Measurements from ENCODE around the gene PZP. TPM values are rescaled to one million over a fixed set of nuclear protein-coding genes. Genes with fewer than 3 reads are reported as not detected.
A peak's percentile ranks its signal among the peaks of the same experiment; 100 is the strongest.

The PZP gene
- total and polyA plus RNA-seq, 2 of the 13 experiments (the other 11 are each of a cell fraction or from before 2014, with no cell fraction given), result 0.07 to 0.89 TPM

DNA sequence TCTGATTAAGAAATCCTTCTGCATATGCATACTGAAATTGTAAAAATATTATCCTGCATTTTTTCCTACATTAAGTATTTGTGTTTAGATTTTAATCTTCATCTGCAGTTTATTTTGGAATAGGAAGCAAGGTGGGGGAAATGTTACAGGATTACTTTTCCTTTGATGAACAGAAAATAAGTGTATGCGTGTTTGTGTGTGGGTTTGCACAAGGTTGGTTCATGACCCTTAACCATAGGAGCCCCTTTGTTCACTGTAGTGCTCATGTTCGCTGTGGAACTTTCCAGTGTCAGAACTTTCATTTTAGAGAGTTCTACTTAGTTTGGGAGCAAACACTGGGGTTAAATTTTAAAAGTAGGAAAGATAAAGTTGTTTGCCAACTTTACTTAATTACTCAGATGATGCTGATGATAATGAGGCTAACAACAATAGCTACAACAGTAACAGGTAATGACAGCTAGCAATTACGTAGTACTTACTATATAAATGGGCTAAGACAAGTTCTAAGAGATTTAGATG lies 86.0 kb downstream of the PZP start (continued):
- no peak for TF ChIP-seq ZNF766 (CRISPR knock-in tag; IDR thresholded peaks at IDR 0.05; ENCODE audit: borderline replicate concordance)
- TF ChIP-seq ZNF776 (CRISPR knock-in tag; IDR thresholded peaks at IDR 0.05), result no peak
- TF ChIP-seq ZZZ3 (CRISPR knock-in tag; IDR thresholded peaks at IDR 0.05; ENCODE audit: borderline replicate concordance), result no peak
- no peak for TF ChIP-seq ZNF704 (CRISPR knock-in tag; IDR thresholded peaks at IDR 0.05; ENCODE audit: borderline replicate concordance)
- TF ChIP-seq, protein P1, sequence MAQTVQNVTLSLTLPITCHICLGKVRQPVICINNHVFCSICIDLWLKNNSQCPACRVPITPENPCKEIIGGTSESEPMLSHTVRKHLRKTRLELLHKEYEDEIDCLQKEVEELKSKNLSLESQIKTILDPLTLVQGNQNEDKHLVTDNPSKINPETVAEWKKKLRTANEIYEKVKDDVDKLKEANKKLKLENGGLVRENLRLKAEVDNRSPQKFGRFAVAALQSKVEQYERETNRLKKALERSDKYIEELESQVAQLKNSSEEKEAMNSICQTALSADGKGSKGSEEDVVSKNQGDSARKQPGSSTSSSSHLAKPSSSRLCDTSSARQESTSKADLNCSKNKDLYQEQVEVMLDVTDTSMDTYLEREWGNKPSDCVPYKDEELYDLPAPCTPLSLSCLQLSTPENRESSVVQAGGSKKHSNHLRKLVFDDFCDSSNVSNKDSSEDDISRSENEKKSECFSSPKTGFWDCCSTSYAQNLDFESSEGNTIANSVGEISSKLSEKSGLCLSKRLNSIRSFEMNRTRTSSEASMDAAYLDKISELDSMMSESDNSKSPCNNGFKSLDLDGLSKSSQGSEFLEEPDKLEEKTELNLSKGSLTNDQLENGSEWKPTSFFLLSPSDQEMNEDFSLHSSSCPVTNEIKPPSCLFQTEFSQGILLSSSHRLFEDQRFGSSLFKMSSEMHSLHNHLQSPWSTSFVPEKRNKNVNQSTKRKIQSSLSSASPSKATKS (CRISPR knock-in tag; IDR thresholded peaks at IDR 0.05), result peak; percentile 81; the same call in 1 of the 2 replicates
- no peak for TF ChIP-seq DMTF1 (CRISPR knock-in tag; IDR thresholded peaks at IDR 0.05)
- TF ChIP-seq, protein P2, sequence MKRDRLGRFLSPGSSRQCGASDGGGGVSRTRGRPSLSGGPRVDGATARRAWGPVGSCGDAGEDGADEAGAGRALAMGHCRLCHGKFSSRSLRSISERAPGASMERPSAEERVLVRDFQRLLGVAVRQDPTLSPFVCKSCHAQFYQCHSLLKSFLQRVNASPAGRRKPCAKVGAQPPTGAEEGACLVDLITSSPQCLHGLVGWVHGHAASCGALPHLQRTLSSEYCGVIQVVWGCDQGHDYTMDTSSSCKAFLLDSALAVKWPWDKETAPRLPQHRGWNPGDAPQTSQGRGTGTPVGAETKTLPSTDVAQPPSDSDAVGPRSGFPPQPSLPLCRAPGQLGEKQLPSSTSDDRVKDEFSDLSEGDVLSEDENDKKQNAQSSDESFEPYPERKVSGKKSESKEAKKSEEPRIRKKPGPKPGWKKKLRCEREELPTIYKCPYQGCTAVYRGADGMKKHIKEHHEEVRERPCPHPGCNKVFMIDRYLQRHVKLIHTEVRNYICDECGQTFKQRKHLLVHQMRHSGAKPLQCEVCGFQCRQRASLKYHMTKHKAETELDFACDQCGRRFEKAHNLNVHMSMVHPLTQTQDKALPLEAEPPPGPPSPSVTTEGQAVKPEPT (CRISPR knock-in tag; IDR thresholded peaks at IDR 0.05; ENCODE audit: low read depth), result no peak
- no peak for TF ChIP-seq NFYC (CRISPR knock-in tag; IDR thresholded peaks at IDR 0.05)
- no peak for TF ChIP-seq GTF2F1 (IDR thresholded peaks at IDR 0.05; ENCODE audit: low read length)
- peak; percentile 96 for TF ChIP-seq PAXIP1 (CRISPR knock-in tag; conservative IDR thresholded peaks at IDR 0.05)
- TF ChIP-seq PPARG (CRISPR knock-in tag; conservative IDR thresholded peaks at IDR 0.05), result peak; percentile 95
- TF ChIP-seq ZNF703 (CRISPR knock-in tag; IDR thresholded peaks at IDR 0.05; ENCODE audit: borderline replicate concordance), result no peak
- TF ChIP-seq ZNF550 (CRISPR knock-in tag; IDR thresholded peaks at IDR 0.05; ENCODE audit: borderline replicate concordance), result no peak
- TF ChIP-seq ETS1 (CRISPR knock-in tag; IDR thresholded peaks at IDR 0.05), result no peak
- TF ChIP-seq SCMH1 (CRISPR knock-in tag; IDR thresholded peaks at IDR 0.05; ENCODE audit: borderline replicate concordance), result no peak
- TF ChIP-seq XRCC5 (optimal IDR thresholded peaks at IDR 0.05; ENCODE audit: low read length), result no peak
- TF ChIP-seq CBX5 (CRISPR knock-in tag; IDR thresholded peaks at IDR 0.05; ENCODE audit: borderline replicate concordance), result no peak; the same call in 1 of the 2 replicates
